GM19238 (cell line): Measurements from ENCODE around the gene OR5D14.

Source experiments
- DNase-seq: peaks from one replicate; pipeline ENCODE4 v3.0.0; 2011; ENCODE audit warnings: low spot score; ENCODE audit not compliant: insufficient read length

Gene OR5D14

GRCh38 chr11:55795256-55795655 is at the start of gene OR5D14:
Gene OR5D14 (plus strand): TSS chr11:55795556. CDS start chr11:55795556, 0 bp downstream.
- no peak for DNase-seq

- no peak for DNase-seq
Observed at GRCh38 chr11:55773138-55773537, 22.2 kb upstream of the OR5D14 start, which contains the start of gene OR5D13. Gene OR5D13 (plus strand): TSS chr11:55773438. CDS start chr11:55773438, 0 bp downstream.

GRCh38 chr11:55791606-55792005 is 3.8 kb upstream of the OR5D14 start:
- no peak for DNase-seq

- no peak for DNase-seq
Observed at GRCh38 chr11:55793321-55793720, 2.0 kb upstream of the OR5D14 start.

GRCh38 chr11:55806248-55806647 is 10.9 kb downstream of the OR5D14 start:
- DNase-seq, result no peak

- DNase-seq, result no peak
Observed at GRCh38 chr11:55811067-55811466, 15.7 kb downstream of the OR5D14 start, which contains the start of gene OR5L1. Gene OR5L1 (plus strand): TSS chr11:55811367. CDS start chr11:55811467, 100 bp downstream.

- no peak for DNase-seq
Observed at GRCh38 chr11:55819330-55819729, 24.0 kb downstream of the OR5D14 start, which contains the start of gene OR5D18. Gene OR5D18 (plus strand): TSS chr11:55819630. CDS start chr11:55819630, 0 bp downstream.

GRCh38 chr11:55826919-55827318 is 31.6 kb downstream of the OR5D14 start, which contains the start of gene OR5L2:
Gene OR5L2 (plus strand): TSS chr11:55827219. CDS start chr11:55827219, 0 bp downstream.
- no peak for DNase-seq

- no peak for DNase-seq
Observed at GRCh38 chr11:55838452-55838851, 43.1 kb downstream of the OR5D14 start, which contains the start of gene OR5D16. Gene OR5D16 (plus strand): TSS chr11:55838752. CDS start chr11:55838752, 0 bp downstream.
